SKM-1 (cell line): ENCODE data around the gene CD300LD.
A peak's percentile ranks its signal among the peaks of the same experiment; 100 is the strongest.
"Not testable (repeated sequence)": the region's sequence is repeated elsewhere in the genome, so short reads cannot be mapped to it uniquely, and the experiment has no call there.

Source experiments
- DNase-seq: peaks from one replicate; lab custom pipeline; 2025; ENCODE audit not compliant: unreplicated experiment; lab: John Stamatoyannopoulos, UW

Gene CD300LD

GRCh38 chr17:74573635-74574034, 18.4 kb downstream of the CD300LD start:
- not testable (repeated sequence) for DNase-seq

- DNase-seq: no peak
Observed at GRCh38 chr17:74573169-74573568, 18.9 kb downstream of the CD300LD start.

GRCh38 chr17:74571621-74572270, 20.3 kb downstream of the CD300LD start:
- DNase-seq: peak; percentile 14

- peak; percentile 63 for DNase-seq
Observed at GRCh38 chr17:74569020-74570003, 22.8 kb downstream of the CD300LD start.

GRCh38 chr17:74568106-74568873, 23.8 kb downstream of the CD300LD start:
- no peak for DNase-seq

GRCh38 chr17:74567397-74567796, 24.7 kb downstream of the CD300LD start, which contains the start of gene CD300H:
Gene CD300H (minus strand): TSS chr17:74567509.
- peak; percentile 43 for DNase-seq

GRCh38 chr17:74566132-74566753, 25.8 kb downstream of the CD300LD start:
- peak; percentile 32 for DNase-seq

- DNase-seq: no peak
Observed at GRCh38 chr17:74565126-74565525, 27.0 kb downstream of the CD300LD start.

GRCh38 chr17:74563358-74563757, 28.7 kb downstream of the CD300LD start:
- DNase-seq: no peak

- DNase-seq: no peak
Observed at GRCh38 chr17:74561586-74561985, 30.5 kb downstream of the CD300LD start.

- no peak for DNase-seq
Observed at GRCh38 chr17:74558882-74559519, 33.1 kb downstream of the CD300LD start.

- not testable (repeated sequence) for DNase-seq
Observed at GRCh38 chr17:74558402-74558801, 33.7 kb downstream of the CD300LD start.

GRCh38 chr17:74555427-74555940, 36.6 kb downstream of the CD300LD start:
- no peak for DNase-seq

GRCh38 chr17:74554909-74555308, 37.2 kb downstream of the CD300LD start:
- DNase-seq: no peak

- no peak for DNase-seq
Observed at GRCh38 chr17:74552037-74552436, 40.0 kb downstream of the CD300LD start.

- DNase-seq: no peak
Observed at GRCh38 chr17:74550602-74551001, 41.5 kb downstream of the CD300LD start.

GRCh38 chr17:74549343-74549742, 42.7 kb downstream of the CD300LD start:
- no peak for DNase-seq

- no peak for DNase-seq
Observed at GRCh38 chr17:74547736-74548135, 44.3 kb downstream of the CD300LD start.

- no peak for DNase-seq
Observed at GRCh38 chr17:74547264-74547663, 44.8 kb downstream of the CD300LD start.

GRCh38 chr17:74546586-74546985, 45.5 kb downstream of the CD300LD start:
- no peak for DNase-seq
